H54 (cell line): ENCODE results near the gene DOCK9.

Experiments used
- DNase-seq: peaks from one replicate; pipeline ENCODE4 v3.0.0; 2011; ENCODE audit warnings: low spot score, mixed read lengths; ENCODE audit not compliant: insufficient read length
- FAIRE-seq: peaks from 3 replicates; lab custom pipeline; 2011; peaks lifted over from hg19 to GRCh38; lab: Jason Lieb, UNC
- POLR2A ChIP-seq: IDR thresholded peaks from 2 replicates; pipeline ENCODE4 v1.6.1; 2011; ENCODE audit warnings: low read depth, mild to moderate bottlenecking, low read length

Gene DOCK9

DNA sequence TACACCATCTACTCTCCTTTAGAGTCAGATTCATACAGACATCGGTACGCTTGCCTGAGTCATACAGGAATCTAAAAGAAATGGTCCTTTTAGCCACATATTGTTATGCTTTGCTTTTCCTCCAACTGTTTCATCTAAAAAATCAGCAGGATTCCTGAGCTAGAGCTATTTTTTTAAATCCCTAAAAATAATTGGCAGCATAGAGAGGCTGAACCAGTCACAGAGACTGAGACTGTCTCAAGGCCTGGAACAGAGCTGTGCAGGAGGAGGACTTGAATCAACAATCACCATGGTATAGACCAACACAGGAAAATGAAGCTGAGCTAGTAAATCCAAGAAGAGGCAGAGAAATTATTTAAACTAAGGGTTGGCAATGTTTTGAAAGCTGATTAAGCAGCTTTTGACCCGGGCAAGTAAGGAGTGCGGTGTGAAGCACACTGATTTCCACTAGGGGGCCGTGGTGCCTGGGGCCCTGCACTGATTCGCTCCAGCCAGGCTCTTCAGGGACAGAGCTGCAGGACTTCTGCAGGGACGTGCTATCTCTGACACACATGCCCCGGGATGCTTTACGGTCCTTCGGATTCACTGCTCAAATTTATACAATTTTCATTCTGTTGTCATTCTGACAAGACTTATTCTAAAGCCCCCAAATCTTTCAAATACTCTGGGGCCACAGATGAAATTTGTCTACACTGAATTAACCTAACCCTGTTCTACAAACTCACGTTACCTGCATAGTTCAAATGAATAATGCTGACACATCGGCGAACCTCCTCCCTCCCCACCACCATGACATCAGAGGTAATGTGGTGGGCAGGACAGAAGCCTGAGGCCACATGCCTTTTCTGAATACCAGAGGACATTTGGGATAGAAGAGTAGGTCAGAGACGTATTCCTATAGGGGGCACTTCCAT is 137.8 kb downstream of the DOCK9 start:
- DNase-seq (peak; percentile 82), FAIRE-seq (peak; percentile 98)
- no peak for TF ChIP-seq POLR2A

DNA sequence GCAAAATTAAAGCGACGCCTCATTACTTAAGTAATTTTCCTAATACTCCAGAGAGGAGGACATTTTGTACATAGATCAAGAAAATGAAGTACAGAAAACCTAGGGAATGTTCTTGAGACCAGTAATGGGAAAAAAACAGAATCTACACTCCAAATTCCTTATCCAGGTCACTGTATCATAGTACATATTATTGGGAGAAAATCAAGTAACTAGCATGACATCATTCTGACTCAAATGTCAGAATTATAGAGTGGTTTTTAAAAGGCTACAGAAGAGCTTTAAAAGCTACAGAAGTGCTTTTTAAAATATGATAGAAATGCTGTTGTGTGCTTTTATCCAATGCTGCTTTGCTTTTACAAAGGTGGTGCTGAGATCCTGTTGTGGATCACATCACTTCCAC is 139.1 kb downstream of the DOCK9 start:
- DNase-seq (no peak), FAIRE-seq (peak; percentile 91)
- TF ChIP-seq POLR2A, result no peak

DNA sequence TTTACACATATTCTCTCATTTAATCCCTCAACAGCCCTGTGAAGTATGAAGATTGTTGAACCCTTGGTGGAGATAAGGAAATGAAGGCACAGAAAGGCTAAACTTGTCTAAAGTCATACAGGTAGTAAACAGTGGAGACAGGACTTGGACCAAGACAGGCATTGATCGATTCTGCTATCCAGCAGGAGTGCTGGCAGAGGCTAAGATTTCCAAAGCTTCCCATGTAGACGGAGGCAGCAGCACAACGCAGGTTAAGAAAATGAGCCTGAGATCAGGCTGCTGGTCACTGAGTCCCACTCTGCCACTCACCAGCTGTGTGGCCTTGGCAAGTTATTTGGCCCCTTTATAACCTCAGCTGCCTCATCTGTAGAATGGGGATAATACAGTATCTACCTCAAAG is 140.0 kb downstream of the DOCK9 start:
- DNase-seq (no peak), FAIRE-seq (no peak)

DNA sequence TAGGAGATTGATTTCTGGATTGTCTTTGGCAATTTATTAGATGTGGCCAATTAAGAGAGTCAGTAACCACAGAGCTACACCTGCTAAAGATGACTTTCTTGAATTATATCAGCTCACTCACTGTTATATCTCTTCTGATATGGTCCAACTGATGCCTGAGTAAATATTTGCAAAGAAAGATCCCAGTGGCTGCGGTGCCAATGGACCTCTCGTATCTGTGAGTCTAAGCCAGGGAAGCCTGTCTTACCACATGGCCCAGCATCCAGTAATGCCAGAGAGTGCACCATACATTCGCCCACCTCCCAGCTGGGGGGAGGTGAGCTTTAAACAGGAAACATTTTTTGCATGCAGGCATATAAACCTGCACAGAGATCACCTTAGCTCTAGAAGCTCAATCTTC is 142.7 kb downstream of the DOCK9 start:
- no peak for TF ChIP-seq POLR2A
- DNase-seq (no peak), FAIRE-seq (no peak)

More for the DNA sequence above, 140.0 kb downstream of the DOCK9 start:
- TF ChIP-seq POLR2A, result no peak

DNA sequence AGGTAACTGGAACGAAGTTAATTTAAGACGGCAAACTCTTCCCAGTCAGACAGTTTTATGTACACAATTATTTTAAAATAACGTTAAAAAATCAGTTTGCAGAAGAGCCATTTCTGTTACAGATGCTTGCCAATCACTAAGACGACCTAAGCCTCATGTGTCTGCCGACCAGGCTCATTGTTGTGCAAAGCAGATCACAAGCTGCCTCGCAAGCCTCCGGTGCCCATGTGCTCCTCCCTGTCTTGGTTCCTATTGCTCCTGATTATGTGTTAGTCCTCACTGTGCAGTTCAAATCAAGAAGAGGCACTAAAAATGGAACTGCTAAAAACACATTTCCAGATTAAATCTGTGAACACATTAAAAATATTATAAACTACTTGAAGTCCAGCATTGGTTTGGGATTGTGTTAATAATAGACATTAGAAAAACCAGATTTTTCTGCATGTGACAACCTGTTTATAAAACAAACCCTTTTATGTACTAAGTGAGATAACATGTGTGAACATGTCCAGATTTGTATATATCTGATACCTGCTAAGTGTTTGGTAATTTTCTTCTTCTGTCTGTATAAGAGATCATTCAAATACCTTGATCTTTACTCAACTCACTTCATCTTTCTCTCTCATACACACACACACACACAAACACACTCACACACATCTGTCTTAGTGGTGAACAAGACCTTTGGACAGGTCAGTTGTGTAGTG is 143.5 kb downstream of the DOCK9 start:
- TF ChIP-seq POLR2A, result no peak
- DNase-seq (no peak), FAIRE-seq (peak; percentile 76)

DNA sequence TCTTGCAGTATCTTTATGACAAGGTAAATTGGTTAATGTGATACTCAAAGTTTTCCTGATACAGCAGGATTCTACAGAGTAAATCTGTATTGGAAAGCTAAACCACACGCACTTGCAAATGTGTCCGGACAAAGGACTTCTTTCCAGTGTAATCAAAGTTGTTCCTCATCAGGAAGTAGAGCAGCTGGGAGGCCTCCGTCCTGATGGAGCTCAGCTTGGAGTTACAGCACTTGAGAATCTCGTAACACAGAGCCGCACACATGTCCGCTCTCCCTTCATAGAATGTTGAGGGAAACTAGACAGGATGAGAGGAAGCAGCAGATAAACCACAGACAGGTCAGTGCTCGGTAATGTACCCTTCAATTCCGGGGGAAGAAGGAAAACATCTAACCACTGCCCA is 146.6 kb downstream of the DOCK9 start:
- no peak for TF ChIP-seq POLR2A
- DNase-seq (no peak), FAIRE-seq (no peak)

DNA sequence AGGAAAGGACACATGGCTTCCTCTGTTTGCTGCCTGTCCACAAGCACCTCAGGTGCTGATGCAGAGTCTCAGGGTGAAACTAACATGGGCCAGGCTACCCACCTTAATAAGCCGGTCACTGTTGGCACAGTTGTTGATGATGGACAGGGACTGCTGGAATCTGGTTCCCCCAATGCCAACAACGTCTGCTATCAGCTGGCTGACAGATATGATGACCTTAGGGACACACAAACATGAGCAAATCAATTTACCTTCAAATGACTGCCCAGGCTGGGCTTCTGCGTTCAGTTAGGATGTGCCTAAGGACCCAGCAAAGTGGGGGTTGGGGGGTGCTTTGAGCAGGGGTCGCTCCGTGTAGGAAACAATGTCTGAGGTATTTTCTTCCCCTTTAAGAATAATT is 148.3 kb downstream of the DOCK9 start:
- TF ChIP-seq POLR2A, result no peak
- no peak for FAIRE-seq
- DNase-seq, result no peak

- no peak for TF ChIP-seq POLR2A
- FAIRE-seq (peak; percentile 30), DNase-seq (no peak)
These were observed 149.2 kb downstream of the DOCK9 start for GRCh38 chr13:98828614-98829013.

GRCh38 chr13:98827449-98827848 is 150.4 kb downstream of the DOCK9 start:
- no peak for FAIRE-seq
- DNase-seq, result no peak

GRCh38 chr13:98826146-98826545 is 151.7 kb downstream of the DOCK9 start:
- TF ChIP-seq POLR2A, result no peak
- no peak for FAIRE-seq

More at GRCh38 chr13:98827449-98827848, 150.4 kb downstream of the DOCK9 start:
- no peak for TF ChIP-seq POLR2A

DNA sequence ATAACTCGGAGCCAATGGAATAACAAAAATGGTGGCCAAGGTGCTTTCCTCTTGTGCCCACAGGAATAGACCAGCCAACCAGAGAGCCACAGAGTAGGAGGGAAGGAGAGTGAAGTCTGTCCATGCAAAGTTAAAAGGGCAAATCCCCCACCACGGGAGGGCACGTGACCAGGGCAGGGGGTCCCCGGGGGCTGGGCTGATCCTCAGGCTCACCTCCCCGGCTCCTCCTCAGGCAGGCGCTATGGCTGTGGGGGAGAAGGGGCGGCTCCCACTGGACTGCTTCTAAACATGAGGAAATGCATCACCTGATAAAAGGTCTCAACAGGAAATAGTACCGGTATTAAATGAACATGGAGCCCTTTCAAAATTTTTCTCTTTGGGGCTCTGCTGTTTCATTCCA is 152.2 kb downstream of the DOCK9 start:
- no peak for DNase-seq
- no peak for FAIRE-seq
- TF ChIP-seq POLR2A, result no peak

More at GRCh38 chr13:98826146-98826545, 151.7 kb downstream of the DOCK9 start:
- no peak for DNase-seq

DNA sequence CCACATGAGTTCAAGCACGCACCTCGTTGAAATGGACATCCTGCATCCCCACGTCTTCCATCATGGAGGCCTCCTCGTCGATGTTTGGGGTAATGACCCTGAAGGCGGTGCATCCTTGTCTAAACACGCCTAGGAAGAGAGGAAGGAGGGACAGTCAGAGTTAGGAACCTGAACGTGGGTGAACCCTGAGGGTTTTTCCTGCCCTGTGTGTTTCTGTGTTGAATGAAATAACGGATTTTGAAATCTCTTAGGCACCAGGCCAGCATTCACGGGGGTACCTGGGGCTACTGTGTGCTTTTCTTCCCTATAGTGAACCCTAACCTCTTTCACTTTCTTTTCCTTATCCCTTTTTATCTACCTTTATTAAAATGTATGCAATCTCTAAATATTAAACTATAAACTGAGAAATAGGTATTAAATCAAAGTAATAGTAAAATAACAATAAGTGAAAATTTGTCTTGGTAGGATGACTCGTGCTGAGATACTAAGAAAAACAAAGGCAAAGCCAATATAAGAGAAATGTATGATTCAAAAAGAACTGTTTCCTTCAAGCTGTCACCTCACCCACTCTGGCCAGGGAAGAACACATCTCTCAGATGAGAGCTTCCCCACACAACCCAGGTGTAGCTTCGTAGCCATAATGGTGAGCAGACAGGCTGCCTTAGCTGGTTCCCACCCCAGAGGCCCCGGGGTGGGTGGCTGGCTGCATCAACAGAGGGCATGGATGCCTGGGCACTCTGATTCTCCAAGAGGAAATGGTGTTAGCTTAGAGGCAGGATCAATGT is 153.3 kb downstream of the DOCK9 start:
- peak; percentile 62 for FAIRE-seq
- DNase-seq, result peak; percentile 16
- TF ChIP-seq POLR2A, result no peak

DNA sequence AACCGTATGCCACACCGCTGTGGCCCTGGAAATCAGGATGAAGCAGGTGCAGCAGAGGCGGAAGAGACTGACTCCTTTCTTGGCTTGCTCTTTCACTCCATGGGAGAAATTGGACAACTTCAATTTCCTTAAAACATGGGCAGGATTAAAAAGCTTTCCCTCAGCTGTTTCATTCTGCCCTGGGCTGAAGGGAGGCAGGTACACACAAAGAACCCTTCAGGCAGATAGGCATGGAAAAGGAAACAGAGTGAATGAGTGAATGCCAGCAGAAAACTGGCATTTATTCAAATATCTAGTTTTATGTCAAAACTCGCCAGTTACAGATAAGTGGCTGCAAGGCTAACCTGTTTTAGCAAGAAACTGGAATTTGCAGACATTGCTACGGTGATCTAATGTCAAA is 154.4 kb downstream of the DOCK9 start:
- no peak for FAIRE-seq
- DNase-seq, result no peak
- no peak for TF ChIP-seq POLR2A

- no peak for TF ChIP-seq POLR2A
- DNase-seq (no peak), FAIRE-seq (peak; percentile 75)
These were observed 155.6 kb downstream of the DOCK9 start for GRCh38 chr13:98822225-98822606.
